Epithelial cell of proximal tubule (primary cell): ENCODE measurements around the gene CHL1. TPM values are rescaled to one million over a fixed set of nuclear protein-coding genes. Genes with fewer than 3 reads are reported as not detected.

Experiments used
- DNase-seq: peaks from one replicate; pipeline ENCODE4 v3.0.0-alpha.2; 2011; ENCODE audit warnings: low read depth
- H3K4me3 ChIP-seq: 2 replicates; pipeline ENCODE4 v1.5.1; 2011; ENCODE audit warnings: low read depth, mild to moderate bottlenecking, low read length
- total RNA-seq: library from RNA; depleted of rRNA; stranded (reverse); fragments of >200 nt; gene quantifications from 2 replicates; pipeline ENCODE4 v1.2.3, GENCODE V29; 2015
- TF ChIP-seq, protein P1 (sequence below): conservative IDR thresholded peaks from 2 replicates; pipeline ENCODE4 v1.5.1; 2012; ENCODE audit warnings: low read depth, mild to moderate bottlenecking, low read length

CHL1 gene
- total RNA-seq, 1 donor from 2014 or later, result 0.17 TPM

DNA sequence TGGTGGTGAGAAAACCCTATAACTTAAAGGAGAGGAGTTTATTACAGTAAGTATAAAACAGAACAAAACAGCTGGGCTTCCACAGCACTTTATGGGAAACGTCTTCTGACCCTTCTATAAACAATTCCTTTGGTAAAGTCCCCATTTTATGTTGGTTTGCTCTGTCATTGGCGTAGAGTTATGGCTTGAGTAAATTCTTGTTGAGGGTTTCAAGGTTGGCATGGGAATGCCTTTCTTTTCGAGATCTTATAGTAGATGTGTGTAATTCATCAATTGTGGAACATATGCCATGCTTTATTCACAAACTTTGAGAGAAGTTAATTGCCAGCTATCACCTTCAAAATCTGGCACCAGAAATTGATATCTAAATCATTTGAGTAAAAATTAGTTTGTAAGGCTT lies 11.6 kb upstream of the CHL1 start:
- H3K4me3 ChIP-seq, result no peak overlapping the region
- TF ChIP-seq, protein P1, sequence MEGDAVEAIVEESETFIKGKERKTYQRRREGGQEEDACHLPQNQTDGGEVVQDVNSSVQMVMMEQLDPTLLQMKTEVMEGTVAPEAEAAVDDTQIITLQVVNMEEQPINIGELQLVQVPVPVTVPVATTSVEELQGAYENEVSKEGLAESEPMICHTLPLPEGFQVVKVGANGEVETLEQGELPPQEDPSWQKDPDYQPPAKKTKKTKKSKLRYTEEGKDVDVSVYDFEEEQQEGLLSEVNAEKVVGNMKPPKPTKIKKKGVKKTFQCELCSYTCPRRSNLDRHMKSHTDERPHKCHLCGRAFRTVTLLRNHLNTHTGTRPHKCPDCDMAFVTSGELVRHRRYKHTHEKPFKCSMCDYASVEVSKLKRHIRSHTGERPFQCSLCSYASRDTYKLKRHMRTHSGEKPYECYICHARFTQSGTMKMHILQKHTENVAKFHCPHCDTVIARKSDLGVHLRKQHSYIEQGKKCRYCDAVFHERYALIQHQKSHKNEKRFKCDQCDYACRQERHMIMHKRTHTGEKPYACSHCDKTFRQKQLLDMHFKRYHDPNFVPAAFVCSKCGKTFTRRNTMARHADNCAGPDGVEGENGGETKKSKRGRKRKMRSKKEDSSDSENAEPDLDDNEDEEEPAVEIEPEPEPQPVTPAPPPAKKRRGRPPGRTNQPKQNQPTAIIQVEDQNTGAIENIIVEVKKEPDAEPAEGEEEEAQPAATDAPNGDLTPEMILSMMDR, result no peak
- no peak for DNase-seq

DNA sequence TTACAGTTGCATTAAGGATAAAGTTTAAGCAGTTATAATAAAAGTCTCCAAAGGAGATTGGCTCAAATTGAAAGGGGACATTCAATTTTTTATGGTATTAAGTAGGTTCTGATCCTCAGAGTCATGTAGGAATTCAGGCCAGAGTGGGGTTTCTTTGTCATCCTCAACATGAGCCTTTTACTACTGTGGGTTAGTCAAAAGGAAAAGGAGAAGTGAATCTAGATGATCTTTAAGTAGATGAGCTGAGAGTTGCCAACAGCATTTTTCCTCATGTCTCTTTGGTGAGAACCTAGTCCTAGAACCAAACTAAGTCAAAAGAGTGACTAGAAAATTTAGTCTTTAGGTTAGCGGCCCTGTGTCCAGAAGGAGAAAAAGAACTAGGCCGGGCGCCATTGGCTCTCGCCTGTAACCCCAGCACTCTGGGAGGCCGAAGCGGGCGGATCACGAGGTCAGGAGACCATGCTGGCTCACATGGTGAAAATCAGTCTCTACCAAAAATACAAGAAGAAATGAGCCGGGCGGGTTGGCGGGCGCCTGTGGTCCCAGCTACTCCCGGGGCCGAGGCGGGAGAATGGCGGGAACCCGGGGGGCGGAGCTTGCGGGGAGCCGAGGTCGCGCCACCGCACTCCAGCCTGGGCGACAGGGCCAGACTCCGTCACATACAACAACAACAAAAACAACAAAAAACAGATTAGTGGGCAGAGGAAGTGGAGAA lies 4.2 kb upstream of the CHL1 start:
- TF ChIP-seq, protein P1, result no peak
- no peak overlapping the region for H3K4me3 ChIP-seq
- DNase-seq, result no peak

DNA sequence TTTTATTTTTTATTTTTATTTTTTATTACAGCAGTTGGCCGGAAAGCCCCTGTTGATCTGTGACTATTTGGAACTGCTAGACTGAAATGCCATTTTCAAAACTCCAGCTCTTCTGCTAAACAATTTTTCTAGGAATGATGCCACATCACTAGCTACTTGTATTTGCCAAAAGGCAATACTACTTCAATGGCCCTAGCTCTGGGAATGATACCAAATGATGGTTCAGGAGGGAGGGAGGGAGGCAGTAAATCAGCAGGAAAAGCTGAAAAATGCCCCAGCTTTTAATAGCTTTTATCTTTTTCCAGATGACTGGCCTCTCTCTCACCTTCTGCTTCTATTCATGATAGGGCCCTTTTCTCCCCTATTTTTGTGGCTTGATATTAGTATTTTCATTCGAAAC lies 2.6 kb upstream of the CHL1 start:
- DNase-seq, result no peak
- no peak overlapping the region for H3K4me3 ChIP-seq

DNA sequence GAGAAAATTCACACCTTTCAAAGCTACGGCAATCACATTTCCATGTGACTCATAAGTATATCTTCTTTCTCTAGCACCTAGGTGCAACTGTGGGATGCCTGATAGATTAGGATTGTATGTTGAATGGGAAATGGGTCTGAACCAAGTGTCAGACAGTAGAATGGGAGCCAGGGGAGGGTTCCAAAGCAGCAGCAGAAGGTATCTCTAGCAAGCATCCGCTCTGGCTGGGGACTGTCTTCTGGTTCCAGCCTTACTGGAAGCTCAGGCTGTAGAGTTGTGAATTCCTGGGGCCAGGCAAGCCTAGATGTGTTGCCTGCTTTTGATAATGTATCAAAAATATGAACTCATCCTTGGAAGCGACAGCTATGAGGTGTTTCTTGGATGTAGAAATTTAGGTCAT lies 2.1 kb upstream of the CHL1 start:
- TF ChIP-seq, protein P1, result no peak
- DNase-seq, result no peak
- no peak overlapping the region for H3K4me3 ChIP-seq

More for the DNA sequence above, 2.6 kb upstream of the CHL1 start:
- TF ChIP-seq, protein P1, result no peak

DNA sequence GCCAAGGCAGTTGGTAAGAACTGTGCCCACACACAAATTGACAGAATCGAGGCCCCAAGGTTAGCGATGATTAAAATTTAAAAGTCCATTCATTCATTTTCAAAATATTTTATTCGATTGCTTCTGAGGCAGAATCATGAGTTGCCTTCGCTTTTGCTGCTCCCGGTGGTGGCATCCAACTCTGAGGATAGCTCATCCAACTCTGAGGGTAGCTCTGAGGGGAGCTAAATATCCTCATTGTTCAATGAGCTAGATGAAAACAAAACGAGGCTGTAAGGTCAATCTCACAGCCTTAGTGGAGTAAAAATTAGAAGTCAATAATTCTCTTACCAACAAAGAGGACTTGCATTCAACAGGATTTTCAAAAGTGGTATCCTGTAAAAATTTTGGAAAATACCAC lies 897 bp upstream of the CHL1 start:
- no peak overlapping the region for H3K4me3 ChIP-seq

DNA sequence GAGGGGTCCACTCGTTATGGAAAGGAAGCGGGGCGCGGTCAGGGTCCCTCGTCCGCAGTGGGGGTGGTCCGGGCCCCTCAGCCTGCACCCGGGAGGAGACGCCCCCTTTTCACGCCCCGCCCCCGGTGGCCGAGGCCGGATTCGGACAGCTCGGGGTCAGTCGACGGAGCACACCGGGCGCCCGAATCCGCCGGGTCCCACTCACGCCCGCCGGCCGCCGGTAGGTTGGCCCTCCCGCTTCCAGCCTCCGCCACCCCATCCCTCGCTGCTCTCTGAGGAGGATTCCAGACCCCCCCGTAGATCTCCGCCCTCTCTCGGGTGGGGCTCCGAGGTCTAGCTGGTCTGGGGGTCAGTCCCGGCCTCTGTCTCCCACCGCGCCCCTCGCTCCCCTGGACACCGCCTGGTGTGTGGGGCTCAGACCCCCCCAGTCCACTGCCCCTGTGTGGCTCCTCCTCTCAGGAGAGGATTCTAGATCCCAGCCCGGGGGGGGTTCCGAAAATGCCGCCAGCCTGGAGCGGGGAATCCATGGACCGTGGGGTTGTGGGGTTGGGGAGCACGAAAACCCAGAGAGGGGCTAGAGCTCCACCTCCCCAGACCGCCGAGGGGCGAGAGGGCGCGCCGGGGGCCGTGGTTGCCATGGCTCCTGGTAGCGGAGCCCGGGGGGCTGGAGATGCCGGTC lies 725 bp downstream of the CHL1 start:
- H3K4me3 ChIP-seq, result peak overlapping the region; percentile 60
- TF ChIP-seq, protein P1, result no peak

More for the DNA sequence above, 897 bp upstream of the CHL1 start:
- DNase-seq, result no peak
- TF ChIP-seq, protein P1, result no peak

More for the DNA sequence above, 725 bp downstream of the CHL1 start:
- no peak for DNase-seq
